Muscle of leg (tissue), 16 donors: ENCODE data around the gene TIGD1. TPM values are rescaled to one million over a fixed set of nuclear protein-coding genes. Genes with fewer than 3 reads are reported as not detected.

ENCODE experiments used
- DNase-seq: peaks from one replicate; pipeline ENCODE4 v3.0.0; 2013
- H3K27ac ChIP-seq: one replicate; pipeline ENCODE4 v1.5.1; 2013; ENCODE audit warnings: mild to moderate bottlenecking, low read length, control low read depth
- H3K27me3 ChIP-seq: one replicate; pipeline ENCODE4 v1.6.1; 2013; ENCODE audit warnings: low read length; ENCODE audit not compliant: control insufficient read depth, insufficient read depth
- H3K36me3 ChIP-seq: one replicate; pipeline ENCODE4 v1.6.1; 2013; ENCODE audit warnings: low read length; ENCODE audit not compliant: control insufficient read depth, insufficient read depth
- H3K4me1 ChIP-seq: one replicate; pipeline ENCODE4 v1.6.1; 2013; ENCODE audit warnings: low read length; ENCODE audit not compliant: control insufficient read depth, insufficient read depth
- H3K4me3 ChIP-seq: one replicate; pipeline ENCODE4 v1.5.1; 2013; ENCODE audit warnings: low read length, control low read depth
- H3K9me3 ChIP-seq: replicated peaks from 2 replicates; pipeline ENCODE4 v1.6.1; 2013; ENCODE audit warnings: low read depth, low read length; ENCODE audit not compliant: control insufficient read depth
- whole genome bisulfite sequencing: methylation state at CpG from one replicate; pipeline ENCODE4 v1.1.5; 2013; ENCODE audit warnings: missing lambda C conversion rate; ENCODE audit not compliant: insufficient coverage; 5-methylcytosine and 5-hydroxymethylcytosine counted together
- long read RNA-seq, 11 donors: transcript quantifications; one replicate each; lab custom pipeline, GENCODE V29; 2026
- polyA plus RNA-seq, 8 donors: library from polyadenylated mRNA; unstranded; fragments of 120-200 nt; gene quantifications; one replicate each; pipeline versions ENCODE4 v1.2.1 to v1.2.3, GENCODE V29; 2013; ENCODE audit warnings: inconsistent platforms in 1 of 8, low replicate concordance in 1 of 8; ENCODE audit not compliant: insufficient read length in 8 of 8, insufficient read depth in 1 of 8
- total RNA-seq: library from RNA; stranded (reverse); fragments of 120-200 nt; gene quantifications from one replicate; pipeline ENCODE4 v1.2.4, GENCODE V29; 2013

TIGD1 gene
- total RNA-seq (5.1 TPM), polyA plus RNA-seq (1 to 10 TPM; 5.2 to 7.6 (median 6.2) TPM)
- long read RNA-seq, donor 1, transcript TIGD1-201 (1 exons, 2,623 nt), result major isoform, 9 of 9 reads
- long read RNA-seq, donor 1, partial matches to known transcripts, result 0 of 9 reads
- long read RNA-seq, donor 1, other reads (novel, unspliced or antisense), result 0 of 9 reads
- long read RNA-seq, donor 2, transcript TIGD1-201 (1 exons, 2,623 nt), result major isoform, 6 of 6 reads
- long read RNA-seq, donor 2, partial matches to known transcripts, result 0 of 6 reads
- long read RNA-seq, donor 2, other reads (novel, unspliced or antisense), result 0 of 6 reads
- long read RNA-seq, donor 3, transcript TIGD1-201 (1 exons, 2,623 nt), result major isoform, 22 of 22 reads
- long read RNA-seq, donor 3, partial matches to known transcripts, result 0 of 22 reads
- long read RNA-seq, donor 3, other reads (novel, unspliced or antisense), result 0 of 22 reads
- long read RNA-seq, donor 4, transcript TIGD1-201 (1 exons, 2,623 nt), result major isoform, 13 of 13 reads
- long read RNA-seq, donor 4, partial matches to known transcripts, result 0 of 13 reads
- long read RNA-seq, donor 4, other reads (novel, unspliced or antisense), result 0 of 13 reads
- long read RNA-seq, donor 5, transcript TIGD1-201 (1 exons, 2,623 nt), result major isoform, 26 of 26 reads
- long read RNA-seq, donor 5, partial matches to known transcripts, result 0 of 26 reads
- long read RNA-seq, donor 5, other reads (novel, unspliced or antisense), result 0 of 26 reads
- long read RNA-seq, donor 6, transcript TIGD1-201 (1 exons, 2,623 nt), result major isoform, 32 of 32 reads
- long read RNA-seq, donor 6, partial matches to known transcripts, result 0 of 32 reads
- long read RNA-seq, donor 6, other reads (novel, unspliced or antisense), result 0 of 32 reads
- long read RNA-seq, donor 7, transcript TIGD1-201 (1 exons, 2,623 nt), result major isoform, 17 of 17 reads
- long read RNA-seq, donor 7, partial matches to known transcripts, result 0 of 17 reads
- long read RNA-seq, donor 7, other reads (novel, unspliced or antisense), result 0 of 17 reads
- long read RNA-seq, donor 8, transcript TIGD1-201 (1 exons, 2,623 nt), result major isoform, 24 of 24 reads
- long read RNA-seq, donor 8, partial matches to known transcripts, result 0 of 24 reads
- long read RNA-seq, donor 8, other reads (novel, unspliced or antisense), result 0 of 24 reads
- long read RNA-seq, donor 9, transcript TIGD1-201 (1 exons, 2,623 nt), result major isoform, 12 of 12 reads
- long read RNA-seq, donor 9, partial matches to known transcripts, result 0 of 12 reads
- long read RNA-seq, donor 9, other reads (novel, unspliced or antisense), result 0 of 12 reads
- long read RNA-seq, donor 10, transcript TIGD1-201 (1 exons, 2,623 nt), result major isoform, 42 of 42 reads
- long read RNA-seq, donor 10, partial matches to known transcripts, result 0 of 42 reads
- long read RNA-seq, donor 10, other reads (novel, unspliced or antisense), result 0 of 42 reads
- long read RNA-seq, donor 11, transcript TIGD1-201 (1 exons, 2,623 nt), result major isoform, 20 of 20 reads
- long read RNA-seq, donor 11, partial matches to known transcripts, result 0 of 20 reads
- long read RNA-seq, donor 11, other reads (novel, unspliced or antisense), result 0 of 20 reads

DNA sequence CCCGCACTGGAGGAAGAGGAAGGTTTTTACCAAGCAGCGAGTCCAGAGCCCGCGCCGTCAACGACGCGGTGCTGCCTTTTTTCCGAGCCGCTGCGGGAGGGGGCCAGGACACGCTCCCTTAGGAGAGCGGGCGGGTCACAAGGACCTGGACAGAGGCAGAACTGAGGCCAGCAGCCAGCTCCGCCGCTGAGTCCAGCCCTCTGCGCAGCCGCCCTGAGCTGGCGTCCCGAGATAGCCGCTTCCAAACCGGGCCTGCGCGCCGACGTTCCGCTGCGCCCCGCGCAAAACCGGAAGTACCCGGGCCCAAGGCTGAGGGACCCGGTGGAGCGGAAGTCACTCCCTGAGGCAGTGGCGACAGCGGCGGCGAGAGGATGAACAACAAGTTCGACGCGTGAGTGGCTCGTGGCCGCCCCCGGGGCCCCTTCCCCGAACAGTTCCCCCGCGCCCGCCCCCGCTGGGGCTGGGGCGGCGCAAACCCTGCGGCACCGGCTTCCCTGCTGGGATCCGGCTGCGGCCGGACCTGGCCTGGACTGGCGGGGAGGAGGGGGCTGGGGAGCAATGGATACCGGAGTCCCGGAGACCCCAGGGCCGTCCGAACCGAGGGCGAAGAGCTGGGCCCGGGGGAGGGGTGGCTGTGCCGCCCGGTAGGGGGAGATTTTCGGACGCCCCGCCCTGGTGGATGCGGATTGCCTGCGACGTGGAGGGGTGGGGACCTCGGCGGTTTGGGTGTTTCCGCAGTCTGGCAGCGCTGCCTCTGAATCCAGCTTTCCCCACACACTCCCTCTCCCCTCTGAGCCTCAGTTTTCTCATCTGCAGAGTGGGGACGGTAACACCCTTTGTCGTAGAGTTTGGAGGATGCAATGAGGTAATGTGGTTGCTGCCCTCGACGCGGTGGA lies at the start of gene TIGD1, which contains the start of gene EIF4E2:
TIGD1 (minus strand) TSS at position 204 of the 896 bp plus-strand sequence. CDS start 675 bp downstream, outside the sequence.
EIF4E2 (plus strand) TSS at position 336 of the 896 bp plus-strand sequence; CDS start at position 372, 36 bp downstream.
- H3K27ac ChIP-seq, result peak within 1 kb of the TSS; percentile 98
- WGBS, result under 1% methylated on average over 55 of the region's 81 CpGs

GRCh38 chr2:232598293-232598692 lies 47.9 kb upstream of the TIGD1 start:
- Histone ChIP-seq H3K27me3 (no peaks in the 10 kb centered on the region), H3K4me3 (no peak overlapping the region), H3K9me3 (no peaks in the 10 kb centered on the region), H3K4me1 (peaks cover 15% of the 10 kb centered on the region), H3K27ac (no peak overlapping the region), H3K36me3 (no peaks in the 10 kb centered on the region)
- 82% methylated on average over 3 of the region's 4 CpGs for WGBS
- DNase-seq, result no peak

More for the DNA sequence above, at the start of gene TIGD1, which contains the start of gene EIF4E2:
- Histone ChIP-seq H3K9me3 (peaks cover 8% of the 10 kb centered on the region), H3K27me3 (no peaks in the 10 kb centered on the region), H3K4me1 (peaks cover 10% of the 10 kb centered on the region), H3K36me3 (peaks cover 38% of the 10 kb centered on the region), H3K4me3 (peak within 1 kb of the TSS; percentile 92)
- DNase-seq, result peak; percentile 98

- H3K27ac ChIP-seq, result no peak overlapping the region
- H3K4me1 ChIP-seq, result peaks cover 15% of the 10 kb centered on the region
- no peak overlapping the region for H3K4me3 ChIP-seq
- no peaks in the 10 kb centered on the region for H3K27me3 ChIP-seq
- WGBS, result 100% methylated on average over 1 of the region's 7 CpGs
- no peaks in the 10 kb centered on the region for H3K9me3 ChIP-seq
- DNase-seq, result no peak
- H3K36me3 ChIP-seq, result no peaks in the 10 kb centered on the region
Measured at GRCh38 chr2:232597362-232598079, 47.2 kb upstream of the TIGD1 start.

GRCh38 chr2:232593982-232594381 lies 43.6 kb upstream of the TIGD1 start:
- no peak for DNase-seq
- no peak overlapping the region for H3K4me3 ChIP-seq
- H3K4me1 ChIP-seq, result peaks cover 7% of the 10 kb centered on the region
- H3K36me3 ChIP-seq, result no peaks in the 10 kb centered on the region
- H3K27me3 ChIP-seq, result no peaks in the 10 kb centered on the region
- no peaks in the 10 kb centered on the region for H3K9me3 ChIP-seq
- H3K27ac ChIP-seq, result no peak overlapping the region
- WGBS, result 91% methylated on average over 4 of the region's 7 CpGs

- H3K27me3 ChIP-seq, result no peaks in the 10 kb centered on the region
- 93% methylated on average over 2 of the region's 3 CpGs for WGBS
- no peak overlapping the region for H3K27ac ChIP-seq
- no peak overlapping the region for H3K4me3 ChIP-seq
- H3K9me3 ChIP-seq, result no peaks in the 10 kb centered on the region
- H3K36me3 ChIP-seq, result no peaks in the 10 kb centered on the region
- no peak for DNase-seq
- peaks cover 18% of the 10 kb centered on the region for H3K4me1 ChIP-seq
Measured at GRCh38 chr2:232592772-232593395, 42.5 kb upstream of the TIGD1 start.

DNA sequence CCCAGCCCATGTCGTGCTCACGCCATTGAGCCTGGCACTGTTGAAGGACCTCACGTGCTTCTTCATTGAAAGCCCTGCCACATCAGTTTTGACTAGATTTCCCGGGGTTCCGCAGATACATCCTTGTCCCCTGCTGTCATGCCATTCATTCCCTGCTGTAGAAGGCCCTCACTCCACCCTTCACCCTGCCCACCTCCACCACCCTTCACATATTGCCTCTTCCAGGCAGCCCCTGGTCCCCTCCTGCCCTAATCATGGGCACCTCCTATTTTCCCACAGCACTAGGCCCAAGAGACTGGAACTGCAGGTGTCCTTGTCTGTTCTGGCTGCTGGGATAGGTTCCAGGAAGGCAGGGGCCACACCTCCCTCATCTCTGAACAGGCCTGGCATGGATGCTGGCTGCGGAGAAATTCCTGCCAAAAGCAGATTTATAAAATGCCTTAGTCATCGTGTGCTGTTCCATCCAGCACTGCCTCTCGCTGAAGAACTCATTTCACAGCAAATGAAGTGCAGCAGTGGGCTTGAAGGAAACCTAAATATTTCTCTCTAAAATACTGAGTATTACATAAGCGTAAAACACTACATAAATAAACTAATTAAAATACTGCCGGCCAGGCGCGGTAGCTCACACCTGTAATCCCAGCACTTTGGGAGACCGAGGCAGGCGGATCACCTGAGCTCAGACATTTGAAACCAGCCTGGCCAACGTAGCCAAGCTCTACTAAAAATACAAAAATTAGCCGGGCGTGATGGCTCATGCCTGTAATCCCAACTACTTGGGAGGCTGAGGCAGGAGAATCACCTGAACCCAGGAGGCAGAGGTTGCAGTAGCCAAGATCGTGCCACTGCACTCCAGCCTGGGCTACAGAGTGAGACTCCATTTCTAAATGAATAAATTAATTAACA lies 38.6 kb upstream of the TIGD1 start:
- peak; percentile 85 for DNase-seq
- H3K27ac ChIP-seq, result peak overlapping the region; percentile 29
- 77% methylated on average over 10 of the region's 18 CpGs for WGBS
- no peak overlapping the region for H3K4me3 ChIP-seq
- H3K4me1 ChIP-seq, result peaks cover 27% of the 10 kb centered on the region
- peaks cover 2% of the 10 kb centered on the region for H3K9me3 ChIP-seq
- H3K36me3 ChIP-seq, result peaks cover 2% of the 10 kb centered on the region
- no peaks in the 10 kb centered on the region for H3K27me3 ChIP-seq

DNA sequence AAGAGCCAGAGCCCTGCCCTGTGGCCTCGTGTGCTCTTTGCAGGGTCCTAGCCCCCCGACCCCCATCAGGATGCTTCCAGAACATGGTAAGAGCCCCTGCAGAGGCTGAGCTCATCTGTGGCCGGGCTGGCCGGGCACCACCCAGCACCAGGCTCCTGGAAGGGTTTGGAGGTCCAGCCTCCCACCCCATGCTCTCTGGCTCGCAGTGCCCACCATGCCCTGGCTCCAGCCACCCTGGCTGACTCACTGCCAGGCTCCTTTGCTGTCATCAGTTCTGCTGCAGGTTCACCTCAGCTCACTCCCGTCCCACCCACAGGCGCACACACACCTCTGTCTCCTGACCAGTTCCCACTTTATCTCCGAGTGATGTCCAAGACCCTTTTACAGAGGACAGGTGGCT lies 37.7 kb upstream of the TIGD1 start:
- Histone ChIP-seq H3K36me3 (peaks cover 3% of the 10 kb centered on the region), H3K9me3 (peaks cover 2% of the 10 kb centered on the region), H3K4me1 (peaks cover 27% of the 10 kb centered on the region), H3K27me3 (no peaks in the 10 kb centered on the region), H3K27ac (no peak overlapping the region), H3K4me3 (no peak overlapping the region)
- WGBS, result 90% methylated on average over 8 of the region's 8 CpGs
- no peak for DNase-seq
